NCI-H524 (cell line): ENCODE data around the gene PSEN1.
"Not testable (repeated sequence)": the region's sequence is repeated elsewhere in the genome, so short reads cannot be mapped to it uniquely, and the experiment has no call there.

ENCODE experiments used
- DNase-seq, 2 experiments: peaks; one replicate each; lab custom pipeline; 2025; lab: John Stamatoyannopoulos, UW

PSEN1 gene

DNA sequence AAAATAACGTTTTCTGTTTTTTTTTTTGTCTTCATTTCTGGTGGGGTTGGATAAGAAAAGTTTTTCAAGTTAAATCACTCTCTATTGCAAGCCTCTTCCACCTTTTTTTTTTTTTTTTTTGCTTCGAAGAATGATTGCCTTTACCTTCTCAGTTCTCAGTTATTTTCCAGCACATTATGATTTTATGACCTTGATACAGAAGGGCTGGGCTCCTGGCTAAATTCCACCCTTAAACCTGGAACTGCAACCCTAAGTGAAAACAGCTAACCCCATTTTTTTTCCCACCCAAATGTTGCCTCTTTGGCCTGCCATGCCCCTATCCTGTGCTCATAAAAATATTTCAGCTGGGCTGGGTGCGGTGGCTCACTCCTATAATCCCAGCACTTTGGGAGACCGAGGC lies 31.4 kb downstream of the PSEN1 start:
- no peak for DNase-seq

DNA sequence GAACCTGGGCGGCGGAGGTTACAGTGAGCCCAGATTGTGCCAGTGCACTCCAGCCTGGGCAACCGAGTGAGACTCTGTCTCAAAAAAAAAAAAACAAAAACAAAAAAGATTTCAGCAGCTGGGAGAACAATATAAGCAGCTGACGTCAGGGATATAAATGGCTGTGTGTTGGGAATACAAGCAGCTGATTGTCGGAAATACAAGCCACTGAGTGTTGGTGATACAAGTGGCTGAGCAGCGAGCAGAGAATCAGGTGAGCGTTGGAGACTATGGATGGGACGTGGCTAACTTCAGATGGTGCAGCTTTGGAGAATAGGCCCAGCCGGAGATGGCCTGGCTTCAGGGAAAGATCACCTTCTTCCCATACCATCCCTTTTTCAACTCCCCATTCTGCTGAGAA lies 32.0 kb downstream of the PSEN1 start:
- DNase-seq, result no peak

DNA sequence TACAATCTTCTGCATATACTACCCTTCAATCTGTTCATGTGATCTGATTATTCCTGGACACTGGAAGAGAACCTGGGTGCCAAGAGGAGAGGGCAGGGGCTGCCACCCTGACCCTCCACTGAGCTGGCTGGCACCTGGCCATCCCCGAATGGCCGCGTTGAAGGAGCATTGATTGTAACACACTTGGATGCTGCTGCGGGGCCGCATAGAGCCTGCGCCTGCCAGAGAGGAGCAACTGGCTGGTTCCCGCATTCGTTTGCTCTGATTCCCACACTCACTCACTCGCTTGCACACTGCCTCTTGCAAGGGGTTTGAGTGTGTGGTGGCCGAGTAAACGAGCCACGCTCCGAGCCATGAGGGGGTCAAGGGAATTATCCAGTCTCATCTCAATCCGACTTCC lies 32.4 kb downstream of the PSEN1 start:
- DNase-seq, result no peak

DNA sequence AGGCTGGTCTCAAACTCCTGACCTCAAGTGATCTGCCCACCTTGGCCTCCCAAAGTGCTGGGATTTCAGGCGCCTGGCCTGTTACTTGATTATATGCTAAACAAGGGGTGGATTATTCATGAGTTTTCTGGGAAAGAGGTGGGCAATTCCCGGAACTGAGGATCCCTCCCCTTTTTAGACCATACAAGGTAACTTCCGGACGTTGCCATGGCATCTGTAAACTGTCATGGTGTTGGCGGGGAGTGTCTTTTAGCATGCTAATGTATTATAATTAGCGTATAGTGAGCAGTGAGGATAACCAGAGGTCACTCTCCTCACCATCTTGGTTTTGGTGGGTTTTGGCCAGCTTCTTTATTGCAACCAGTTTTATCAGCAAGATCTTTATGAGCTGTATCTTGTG lies 33.5 kb downstream of the PSEN1 start:
- not testable (repeated sequence) for DNase-seq

DNA sequence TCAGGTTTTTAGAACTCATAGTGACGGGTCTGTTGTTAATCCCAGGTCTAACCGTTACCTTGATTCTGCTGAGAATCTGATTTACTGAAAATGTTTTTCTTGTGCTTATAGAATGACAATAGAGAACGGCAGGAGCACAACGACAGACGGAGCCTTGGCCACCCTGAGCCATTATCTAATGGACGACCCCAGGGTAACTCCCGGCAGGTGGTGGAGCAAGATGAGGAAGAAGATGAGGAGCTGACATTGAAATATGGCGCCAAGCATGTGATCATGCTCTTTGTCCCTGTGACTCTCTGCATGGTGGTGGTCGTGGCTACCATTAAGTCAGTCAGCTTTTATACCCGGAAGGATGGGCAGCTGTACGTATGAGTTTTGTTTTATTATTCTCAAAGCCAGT lies 34.4 kb downstream of the PSEN1 start:
- DNase-seq, result no peak

DNA sequence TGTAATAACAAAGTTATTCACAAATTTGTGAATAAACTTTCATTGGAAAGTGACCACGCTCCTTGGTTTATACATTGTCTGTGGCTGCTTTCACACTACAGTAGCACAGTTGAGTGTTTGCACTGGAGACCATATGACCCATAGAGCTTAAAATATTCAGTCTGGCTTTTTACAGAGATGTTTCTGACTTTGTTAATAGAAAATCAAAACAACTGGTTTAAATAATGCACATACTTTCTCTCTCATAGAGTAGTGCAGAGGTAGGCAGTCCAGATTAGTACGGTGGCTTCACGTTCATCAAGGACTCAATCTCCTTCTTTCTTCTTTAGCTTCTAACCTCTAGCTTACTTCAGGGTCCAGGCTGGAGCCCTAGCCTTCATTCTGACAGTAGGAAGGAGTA lies 36.2 kb downstream of the PSEN1 start:
- DNase-seq, result no peak

DNA sequence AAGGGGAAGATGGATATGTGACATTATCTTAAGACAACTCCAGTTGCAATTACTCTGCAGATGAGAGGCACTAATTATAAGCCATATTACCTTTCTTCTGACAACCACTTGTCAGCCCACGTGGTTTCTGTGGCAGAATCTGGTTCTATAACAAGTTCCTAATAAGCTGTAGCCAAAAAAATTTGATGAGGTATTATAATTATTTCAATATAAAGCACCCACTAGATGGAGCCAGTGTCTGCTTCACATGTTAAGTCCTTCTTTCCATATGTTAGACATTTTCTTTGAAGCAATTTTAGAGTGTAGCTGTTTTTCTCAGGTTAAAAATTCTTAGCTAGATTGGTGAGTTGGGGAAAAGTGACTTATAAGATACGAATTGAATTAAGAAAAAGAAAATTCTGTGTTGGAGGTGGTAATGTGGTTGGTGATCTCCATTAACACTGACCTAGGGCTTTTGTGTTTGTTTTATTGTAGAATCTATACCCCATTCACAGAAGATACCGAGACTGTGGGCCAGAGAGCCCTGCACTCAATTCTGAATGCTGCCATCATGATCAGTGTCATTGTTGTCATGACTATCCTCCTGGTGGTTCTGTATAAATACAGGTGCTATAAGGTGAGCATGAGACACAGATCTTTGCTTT lies 36.9 kb downstream of the PSEN1 start:
- peak; percentile 43 to 85 for DNase-seq

DNA sequence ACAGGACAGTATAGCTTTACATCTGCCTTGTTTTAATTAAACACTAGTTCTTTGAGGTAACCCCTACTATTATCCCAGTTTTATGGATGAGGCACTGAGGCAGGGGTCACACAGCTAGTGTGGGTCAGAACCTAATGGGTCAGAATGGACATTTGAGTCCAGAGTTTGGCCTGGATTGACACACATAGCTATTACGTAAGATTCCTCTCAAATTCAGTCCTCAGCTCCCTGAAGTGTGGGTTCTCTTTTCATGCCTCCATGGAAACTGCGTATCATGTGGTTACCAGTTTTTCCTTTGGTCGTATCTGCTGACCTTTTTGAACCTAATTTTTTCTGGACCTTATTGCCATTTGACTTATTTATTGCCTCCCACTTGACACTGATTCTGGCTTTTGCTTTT lies 40.4 kb downstream of the PSEN1 start:
- DNase-seq, result no peak

DNA sequence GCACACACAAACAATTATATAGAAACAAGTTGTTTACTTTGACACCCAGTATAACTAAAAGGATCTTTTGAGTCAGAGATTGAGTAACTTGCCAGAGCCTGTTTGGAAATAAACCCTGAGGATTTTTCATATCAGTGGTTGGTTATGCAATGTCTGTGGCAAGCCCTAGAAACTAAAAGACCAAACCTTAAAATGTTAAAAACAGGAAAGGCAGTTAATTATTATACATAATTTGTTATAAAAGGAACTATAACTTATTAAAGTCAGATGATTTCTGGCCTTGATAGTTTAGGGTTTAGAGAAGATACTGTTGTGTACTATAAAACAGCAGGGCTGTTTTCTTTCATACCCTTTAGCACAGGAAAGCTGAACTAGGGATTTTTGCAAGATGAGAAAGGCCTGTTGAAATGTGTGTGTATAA lies 44.1 kb downstream of the PSEN1 start:
- DNase-seq, result no peak

DNA sequence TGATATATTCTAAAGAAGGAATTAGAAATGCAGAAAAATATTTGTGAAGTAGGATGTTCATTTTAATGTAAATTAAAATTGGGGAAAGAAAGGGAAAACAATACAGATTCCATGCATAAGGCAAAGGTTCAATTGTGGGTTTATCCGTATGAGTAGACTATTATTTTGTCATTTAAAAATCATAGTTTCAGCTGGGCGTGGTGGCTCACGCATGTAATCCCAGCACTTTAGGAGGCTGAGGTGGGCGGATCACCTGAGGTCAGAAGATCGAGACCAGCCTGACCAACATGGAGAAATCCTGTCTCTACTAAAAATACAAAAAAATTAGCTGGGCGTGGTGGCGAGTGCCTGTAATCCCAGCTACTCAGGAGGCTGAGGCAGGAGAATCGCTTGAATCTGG lies 44.7 kb downstream of the PSEN1 start:
- DNase-seq, result not testable (repeated sequence)

DNA sequence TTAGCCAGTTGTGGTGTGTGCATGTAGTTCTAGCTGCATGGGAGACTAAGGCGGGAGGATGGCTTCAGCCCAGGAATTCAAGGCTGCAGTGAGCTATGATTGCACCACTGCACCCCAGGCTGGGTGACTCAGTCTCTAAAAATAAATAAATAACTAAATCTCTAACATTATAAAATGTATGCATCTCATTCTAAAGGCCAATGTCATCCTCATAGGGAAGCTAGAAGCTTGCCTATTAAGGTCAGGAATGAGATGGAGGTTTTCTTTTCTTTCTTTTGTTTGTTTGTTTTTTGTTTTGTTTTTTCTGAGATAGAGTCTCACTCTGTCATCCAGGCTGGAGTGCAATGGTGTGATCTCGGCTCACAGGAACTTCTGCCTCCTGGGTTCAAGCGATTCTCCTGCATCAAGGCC lies 52.2 kb downstream of the PSEN1 start:
- DNase-seq, result no peak

DNA sequence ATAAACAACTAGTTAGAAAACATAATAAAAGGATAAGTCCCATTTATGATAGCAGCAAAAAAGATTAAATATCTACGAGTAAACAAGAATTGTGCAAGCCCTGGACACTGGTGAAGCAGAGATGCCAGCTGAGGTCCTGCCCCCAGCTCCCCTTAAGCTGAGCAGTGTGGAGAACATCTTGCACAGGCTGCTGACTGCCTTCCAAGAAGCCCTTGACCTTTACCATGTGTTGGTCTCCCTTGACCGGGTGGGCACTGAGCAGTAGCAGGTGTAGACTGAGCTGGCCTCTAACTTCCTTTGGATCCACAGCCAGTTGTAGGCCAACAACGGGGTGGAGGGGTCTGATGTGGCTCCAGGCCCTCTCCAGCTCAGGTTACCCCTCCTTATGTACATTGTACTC lies 53.3 kb downstream of the PSEN1 start:
- DNase-seq, result no peak

DNA sequence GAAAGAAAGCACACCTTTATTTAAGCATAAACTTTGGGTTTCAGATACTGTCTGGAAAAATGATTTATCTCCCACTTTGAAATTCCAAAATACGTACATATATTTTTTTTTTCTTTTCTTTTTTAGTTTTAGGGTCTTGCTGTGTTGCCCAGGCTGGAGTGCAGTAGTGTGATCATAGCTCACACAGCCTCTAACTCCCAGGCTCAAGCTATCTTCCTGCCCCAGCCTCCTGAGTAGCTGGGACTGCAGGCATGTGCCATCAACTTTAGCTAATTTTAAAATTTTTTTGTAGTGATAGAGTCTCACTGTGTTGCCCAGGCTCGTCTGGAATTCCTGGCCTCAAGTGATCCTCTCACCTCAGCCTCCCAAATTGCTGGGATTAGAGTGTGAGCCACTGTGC lies 55.1 kb downstream of the PSEN1 start:
- no peak for DNase-seq

DNA sequence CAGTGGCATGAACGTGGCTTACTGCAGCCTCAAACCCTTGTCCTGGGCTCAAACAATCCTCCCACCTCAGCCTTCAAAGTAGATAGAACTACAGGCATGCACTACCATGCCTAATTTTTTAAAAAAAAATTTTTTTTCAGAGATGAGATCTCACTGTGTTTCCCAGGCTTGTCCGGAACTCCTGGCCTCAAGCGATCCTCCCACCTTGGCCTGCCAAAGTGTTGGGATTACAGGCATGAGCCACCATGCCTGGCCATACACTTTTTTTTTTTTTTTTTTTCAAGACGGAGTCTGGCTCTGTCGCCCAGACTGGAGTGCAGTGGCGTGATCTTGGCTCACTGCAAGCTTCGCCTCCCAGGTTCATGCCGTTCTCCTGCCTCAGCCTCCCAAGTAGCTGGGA lies 58.0 kb downstream of the PSEN1 start:
- not testable (repeated sequence) for DNase-seq

DNA sequence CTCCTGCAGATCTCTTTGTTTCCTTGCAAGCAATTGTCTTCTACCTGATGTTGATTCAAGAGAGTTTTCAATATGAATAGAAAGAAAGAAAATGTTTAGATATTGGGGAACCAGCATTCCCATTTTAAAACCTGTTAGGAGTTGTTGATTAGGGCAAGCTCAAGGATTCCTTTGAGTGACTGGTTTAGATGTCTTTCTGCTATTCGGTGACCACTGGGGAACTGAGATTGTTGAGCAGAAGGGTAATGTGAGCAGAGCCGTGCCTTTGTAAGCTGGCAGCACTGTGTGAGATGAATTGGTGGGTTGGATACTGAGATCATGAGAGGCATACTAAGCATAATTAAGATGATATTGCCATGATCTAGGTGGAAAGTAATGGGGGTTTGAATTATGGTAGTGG lies 61.9 kb downstream of the PSEN1 start:
- no peak for DNase-seq

DNA sequence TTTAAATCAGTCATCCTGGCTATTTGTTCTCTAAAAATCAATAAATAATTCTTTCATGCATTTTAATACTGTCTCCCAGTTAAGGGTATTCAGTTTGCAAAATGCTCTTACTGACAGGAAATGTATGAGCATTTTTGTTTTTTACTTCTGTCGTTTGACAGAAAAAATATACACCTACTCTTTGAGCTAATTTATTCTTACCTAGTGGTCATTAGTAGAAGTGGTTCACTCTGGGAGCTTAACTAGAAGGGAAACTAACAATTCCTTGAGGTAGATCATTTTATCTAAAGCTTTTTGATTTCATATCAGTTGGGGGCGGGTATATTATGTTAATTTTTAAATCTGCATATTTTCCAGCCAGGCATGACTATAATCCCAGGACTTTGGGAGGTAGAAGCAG lies 67.2 kb downstream of the PSEN1 start:
- no peak for DNase-seq

DNA sequence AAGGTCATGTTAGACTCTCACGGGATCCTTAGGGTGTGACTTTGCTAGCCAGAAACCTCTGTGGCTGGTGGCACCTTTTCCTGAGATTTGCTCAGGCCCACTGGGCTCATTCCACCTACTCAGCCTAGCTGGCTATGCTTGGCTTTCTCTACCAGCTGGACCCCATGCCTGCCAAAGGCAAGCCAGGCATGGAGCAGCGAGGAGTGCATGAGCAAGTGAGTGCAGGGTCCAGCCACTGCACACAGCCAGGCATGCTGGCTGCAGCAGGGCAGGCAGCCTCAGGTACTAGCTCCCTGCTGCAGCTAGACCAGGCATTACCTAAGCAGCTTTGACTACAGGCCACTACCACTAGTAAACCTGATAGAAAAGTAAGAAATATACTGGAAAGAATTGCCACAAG lies 71.3 kb downstream of the PSEN1 start:
- DNase-seq, result no peak

DNA sequence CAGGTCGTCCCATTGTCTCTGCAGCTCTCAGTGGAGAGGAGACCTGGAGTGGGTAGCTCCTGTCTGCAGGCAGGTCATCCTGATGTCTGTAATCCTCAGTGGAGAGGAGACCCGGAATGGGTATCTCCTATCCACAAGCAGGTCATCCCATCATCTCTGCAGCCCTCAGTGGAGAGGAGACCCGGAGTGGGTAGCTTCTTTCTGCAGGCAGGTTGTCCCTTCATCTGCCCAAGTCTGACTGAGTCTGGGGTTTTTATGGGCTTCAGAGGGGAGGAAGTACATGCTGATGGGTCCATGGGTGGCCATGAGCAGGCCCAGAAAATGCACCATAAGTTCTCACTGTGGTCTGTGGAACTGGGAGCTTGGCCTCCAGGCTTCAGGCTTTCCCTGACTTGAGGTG lies 72.1 kb downstream of the PSEN1 start:
- DNase-seq, result no peak

DNA sequence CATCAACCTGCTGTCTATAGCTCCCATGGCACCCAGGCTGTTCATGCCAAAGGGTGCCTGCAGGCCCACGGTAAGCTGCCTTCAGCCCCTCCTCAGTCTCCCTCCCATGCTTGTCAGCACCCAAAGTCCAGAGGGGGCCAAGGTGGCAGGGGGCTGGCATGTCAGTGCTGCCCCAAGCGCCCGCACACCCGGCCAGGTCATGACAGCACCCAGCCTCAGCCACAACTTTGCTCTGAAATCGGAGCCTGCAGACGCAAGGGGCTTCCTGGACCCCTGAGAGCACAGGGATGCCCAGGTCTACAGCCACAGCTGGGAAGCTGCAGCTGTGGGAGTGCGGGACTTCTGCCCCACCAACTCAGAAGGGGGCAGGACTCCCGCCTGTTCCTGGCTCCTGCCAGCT lies 72.5 kb downstream of the PSEN1 start:
- no peak for DNase-seq

DNA sequence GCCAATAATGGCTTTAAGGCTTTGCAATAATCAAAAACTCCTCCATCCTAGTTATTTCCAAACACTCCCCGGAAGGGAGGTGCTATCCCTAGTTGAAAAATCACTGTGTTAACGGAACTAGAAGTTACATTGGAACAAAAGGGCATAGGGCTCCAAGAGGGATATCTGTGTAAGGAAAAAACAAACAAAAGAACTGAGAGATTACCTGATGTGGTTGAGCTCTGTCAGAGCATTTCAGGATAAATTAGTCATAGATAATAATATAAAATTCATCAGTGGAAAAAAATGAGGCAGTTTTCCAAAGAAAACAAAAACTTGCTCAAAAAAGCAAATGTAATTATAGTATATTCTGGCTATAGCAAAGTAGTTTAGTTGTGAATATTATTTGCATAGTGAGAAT lies 73.6 kb downstream of the PSEN1 start:
- DNase-seq, result no peak

DNA sequence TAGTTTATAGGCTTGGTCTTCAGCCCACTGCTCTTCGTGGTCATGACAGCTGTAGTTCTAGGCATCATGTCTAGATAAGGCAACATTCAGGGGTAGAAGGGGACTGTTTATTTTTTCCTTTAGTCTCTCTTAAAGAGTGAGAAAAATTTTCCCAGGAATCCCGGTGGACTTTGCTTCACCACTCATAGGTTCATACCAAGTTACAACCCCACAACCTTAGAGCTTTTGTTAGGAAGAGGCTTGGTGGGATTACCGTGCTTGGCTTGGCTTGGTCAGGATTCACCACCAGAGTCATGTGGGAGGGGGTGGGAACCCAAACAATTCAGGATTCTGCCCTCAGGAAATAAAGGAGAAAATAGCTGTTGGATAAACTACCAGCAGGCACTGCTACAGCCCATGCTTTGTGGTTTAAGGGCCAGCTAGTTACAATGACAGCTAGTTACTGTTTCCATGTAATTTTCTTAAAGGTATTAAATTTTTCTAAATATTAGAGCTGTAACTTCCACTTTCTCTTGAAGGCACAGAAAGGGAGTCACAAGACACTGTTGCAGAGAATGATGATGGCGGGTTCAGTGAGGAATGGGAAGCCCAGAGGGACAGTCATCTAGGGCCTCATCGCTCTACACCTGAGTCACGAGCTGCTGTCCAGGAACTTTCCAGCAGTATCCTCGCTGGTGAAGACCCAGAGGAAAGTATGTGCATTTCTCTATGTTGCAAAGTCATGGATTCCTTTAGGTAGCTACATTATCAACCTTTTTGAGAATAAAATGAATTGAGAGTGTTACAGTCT lies 75.1 kb downstream of the PSEN1 start:
- no peak for DNase-seq

DNA sequence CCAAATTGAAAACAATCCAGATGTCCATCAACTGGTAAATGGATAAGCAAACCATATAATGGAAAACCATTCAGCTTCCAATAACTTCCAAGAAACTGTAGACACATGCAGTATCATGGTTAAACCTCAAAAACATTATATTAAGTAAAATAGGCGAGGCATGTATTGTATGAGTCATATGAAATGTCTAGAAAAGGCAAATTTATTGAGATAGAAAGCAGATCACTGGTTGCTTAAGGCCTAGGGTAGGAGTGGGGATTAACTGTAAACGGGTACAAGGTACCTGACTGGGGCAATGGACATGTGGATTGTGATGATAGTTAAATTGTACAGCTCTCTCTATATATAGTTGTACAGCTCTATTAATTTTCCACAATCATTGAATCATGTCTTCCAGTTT lies 79.7 kb downstream of the PSEN1 start:
- no peak for DNase-seq

DNA sequence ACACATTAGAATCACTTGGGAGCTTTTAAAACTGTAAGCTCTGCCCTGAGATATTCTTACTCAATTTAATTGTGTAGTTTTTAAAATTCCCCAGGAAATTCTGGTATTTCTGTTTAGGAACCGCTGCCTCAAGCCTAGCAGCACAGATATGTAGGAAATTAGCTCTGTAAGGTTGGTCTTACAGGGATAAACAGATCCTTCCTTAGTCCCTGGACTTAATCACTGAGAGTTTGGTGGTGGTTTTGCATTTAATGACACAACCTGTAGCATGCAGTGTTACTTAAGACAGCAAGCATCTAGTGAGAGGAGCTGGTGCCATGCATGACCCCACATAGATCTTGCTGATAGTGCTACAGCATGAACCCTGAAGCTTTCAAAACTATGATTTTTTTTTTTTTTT lies 81.1 kb downstream of the PSEN1 start:
- no peak for DNase-seq

DNA sequence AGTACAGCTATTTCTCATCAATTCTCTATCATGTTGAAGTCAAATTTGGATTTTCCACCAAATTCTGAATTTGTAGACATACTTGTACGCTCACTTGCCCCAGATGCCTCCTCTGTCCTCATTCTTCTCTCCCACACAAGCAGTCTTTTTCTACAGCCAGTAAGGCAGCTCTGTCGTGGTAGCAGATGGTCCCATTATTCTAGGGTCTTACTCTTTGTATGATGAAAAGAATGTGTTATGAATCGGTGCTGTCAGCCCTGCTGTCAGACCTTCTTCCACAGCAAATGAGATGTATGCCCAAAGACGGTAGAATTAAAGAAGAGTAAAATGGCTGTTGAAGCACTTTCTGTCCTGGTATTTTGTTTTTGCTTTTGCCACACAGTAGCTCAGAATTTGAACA lies 83.8 kb downstream of the PSEN1 start:
- peak in 1 of 2 experiments; percentile 17 for DNase-seq
